Upper lobe of left lung (tissue), 6 donors: ENCODE measurements around the gene ULBP2. TPM values are rescaled to one million over a fixed set of nuclear protein-coding genes. Genes with fewer than 3 reads are reported as not detected.

ENCODE experiments used
- ATAC-seq, 2 donors: fragments of 200-7000 bp; cut with Tn5 transposase; one replicate each; pipeline ENCODE4 v1.9.1; 2022; ENCODE audit warnings: mild to moderate bottlenecking in 2 of 2, moderate library complexity in 2 of 2; ENCODE audit not compliant: low FRiP score in 2 of 2
- DNase-seq, 2 donors: peaks; one replicate each; pipeline ENCODE4 v3.0.0-alpha.2; 2019 to 2020
- H3K27ac ChIP-seq, 4 donors: fragments of 200-600 bp; sonication (generic); one replicate each; pipeline ENCODE4 v1.5.1; 2016 to 2019
- H3K27me3 ChIP-seq, 4 donors: fragments of 200-600 bp; sonication (generic); one replicate each; pipeline ENCODE4 v1.5.1; 2017 to 2019
- H3K36me3 ChIP-seq, 4 donors: fragments of 200-600 bp; sonication (generic); one replicate each; pipeline ENCODE4 v1.5.1; 2016 to 2019
- H3K4me1 ChIP-seq, 4 donors: fragments of 200-600 bp; sonication (generic); one replicate each; pipeline ENCODE4 v1.5.1; 2018 to 2019
- H3K4me3 ChIP-seq, 4 donors: fragments of 200-600 bp; sonication (generic); one replicate each; pipeline ENCODE4 v1.5.1; 2017 to 2019; ENCODE audit warnings: mild to moderate bottlenecking in 2 of 4, moderate library complexity in 1 of 4
- H3K9me3 ChIP-seq, 4 donors: fragments of 200-600 bp; sonication (generic); one replicate each; pipeline ENCODE4 v1.5.1; 2018 to 2019
- EP300 ChIP-seq, 4 donors: sonication (generic); formaldehyde crosslinking; IDR thresholded peaks; one replicate each; pipeline ENCODE4 v1.5.1; 2017; ENCODE audit warnings: antibody characterized with exemption in 4 of 4, control low read depth in 2 of 4
- POLR2A ChIP-seq, 4 donors: fragments of 450-650 bp; IDR thresholded peaks; one replicate each; pipeline ENCODE4 v1.5.1; 2016 to 2017; ENCODE audit warnings: antibody characterized with exemption in 4 of 4, mild to moderate bottlenecking in 2 of 4
- POLR2AphosphoS5 ChIP-seq, 2 donors: sonication (generic); formaldehyde crosslinking; IDR thresholded peaks; one replicate each; pipeline ENCODE4 v1.5.1; 2017; ENCODE audit warnings: antibody characterized with exemption in 2 of 2
- WGBS, 2 donors: methylation state at CpG; one replicate each; pipeline ENCODE4 v1.1.5; 2017 to 2018; 5-methylcytosine and 5-hydroxymethylcytosine counted together
- total RNA-seq, 6 donors: library from RNA; depleted of rRNA in 4 of 6; stranded (reverse); fragments of >200 nt in 4 of 6; gene quantifications; one replicate each; pipeline versions ENCODE4 v1.1.0 to v1.2.1, GENCODE V29; 2016 to 2021
- TF ChIP-seq, protein P1 (sequence below), 6 experiments: fragments of 450-650 bp in 4 of 6; fragments of 200-600 bp in 2 of 6; sonication (generic) in 2 of 6; IDR thresholded peaks; one replicate each; pipeline ENCODE4 v1.5.1; 2016 to 2019; ENCODE audit warnings: antibody characterized with exemption in 6 of 6
- donor health status: DM: no; HTN: no; CAD: no; lungs with moderate emphysema.
- donor health status: DM: no; HTN: yes; CAD: no; lungs with severe emphysema.

Gene ULBP2
- total RNA-seq, 6 donors from 2014 or later: 1.00 to 3.7 (median 1.5) TPM; not detected in 2

DNA sequence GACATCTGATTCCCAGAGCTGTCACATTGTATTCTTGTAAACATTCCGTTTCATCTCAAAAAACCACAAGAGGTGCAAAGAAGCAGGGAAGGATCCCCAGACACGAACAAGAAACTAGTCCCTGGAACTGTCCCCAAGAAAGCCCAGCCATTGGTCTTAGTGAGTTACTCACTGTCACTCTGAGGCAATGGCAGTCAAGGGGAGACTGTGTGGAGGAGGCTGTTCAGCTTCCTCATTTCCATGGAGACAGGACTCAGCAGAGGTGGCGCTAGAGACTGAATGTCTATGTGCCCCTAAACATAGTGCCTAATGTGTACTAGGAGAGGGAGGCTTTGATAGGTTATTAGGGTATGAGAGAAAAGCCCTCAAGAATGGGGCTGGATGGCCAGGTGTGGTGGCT lies 33.0 kb downstream of the ULBP2 start:
- Histone ChIP-seq H3K9me3 (no peaks in the 10 kb centered on the region), H3K27ac (no peak overlapping the region), H3K36me3 (no peaks in the 10 kb centered on the region), H3K27me3 (no peaks in the 10 kb centered on the region), H3K4me3 (no peak overlapping the region), H3K4me1 (no peaks in the 10 kb centered on the region)
- TF ChIP-seq EP300 (IDR thresholded peaks at IDR 0.05) (no peak), POLR2AphosphoS5 (IDR thresholded peaks at IDR 0.05) (no peak), POLR2A (IDR thresholded peaks at IDR 0.05) (no peak)
- TF ChIP-seq, protein P1, sequence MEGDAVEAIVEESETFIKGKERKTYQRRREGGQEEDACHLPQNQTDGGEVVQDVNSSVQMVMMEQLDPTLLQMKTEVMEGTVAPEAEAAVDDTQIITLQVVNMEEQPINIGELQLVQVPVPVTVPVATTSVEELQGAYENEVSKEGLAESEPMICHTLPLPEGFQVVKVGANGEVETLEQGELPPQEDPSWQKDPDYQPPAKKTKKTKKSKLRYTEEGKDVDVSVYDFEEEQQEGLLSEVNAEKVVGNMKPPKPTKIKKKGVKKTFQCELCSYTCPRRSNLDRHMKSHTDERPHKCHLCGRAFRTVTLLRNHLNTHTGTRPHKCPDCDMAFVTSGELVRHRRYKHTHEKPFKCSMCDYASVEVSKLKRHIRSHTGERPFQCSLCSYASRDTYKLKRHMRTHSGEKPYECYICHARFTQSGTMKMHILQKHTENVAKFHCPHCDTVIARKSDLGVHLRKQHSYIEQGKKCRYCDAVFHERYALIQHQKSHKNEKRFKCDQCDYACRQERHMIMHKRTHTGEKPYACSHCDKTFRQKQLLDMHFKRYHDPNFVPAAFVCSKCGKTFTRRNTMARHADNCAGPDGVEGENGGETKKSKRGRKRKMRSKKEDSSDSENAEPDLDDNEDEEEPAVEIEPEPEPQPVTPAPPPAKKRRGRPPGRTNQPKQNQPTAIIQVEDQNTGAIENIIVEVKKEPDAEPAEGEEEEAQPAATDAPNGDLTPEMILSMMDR (IDR thresholded peaks at IDR 0.05): no peak
- ATAC-seq (no peak), DNase-seq (no peak)
- WGBS, 2 donors: 58 to 59% methylated on average over 3 of the region's 3 CpGs

DNA sequence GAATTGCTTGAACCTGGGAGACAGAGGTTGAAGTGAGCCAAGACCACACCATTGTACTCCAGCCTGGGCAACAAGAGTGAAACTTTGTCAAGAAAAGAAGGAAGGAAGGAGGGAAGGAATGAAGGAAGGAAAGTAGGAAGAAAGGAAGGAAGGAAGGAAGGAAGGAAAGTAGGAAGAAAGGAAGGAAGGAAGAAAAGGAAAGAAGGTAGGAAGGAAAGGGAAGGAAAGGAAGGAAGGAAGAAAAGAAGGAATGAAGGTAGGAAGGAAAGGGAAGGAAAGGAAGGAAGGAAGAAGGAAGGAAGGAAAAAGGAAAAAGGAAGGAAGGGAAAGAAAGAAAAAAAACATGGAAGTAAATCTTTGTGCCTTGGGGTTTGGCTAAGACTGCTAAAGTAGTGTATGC lies 33.6 kb downstream of the ULBP2 start:
- TF ChIP-seq POLR2AphosphoS5 (IDR thresholded peaks at IDR 0.05): no peak
- no peaks in the 10 kb centered on the region for H3K27me3 ChIP-seq
- H3K27ac ChIP-seq: no peak overlapping the region
- DNase-seq: no peak
- no peaks in the 10 kb centered on the region for H3K4me1 ChIP-seq
- no peak overlapping the region for H3K4me3 ChIP-seq
- H3K9me3 ChIP-seq: no peaks in the 10 kb centered on the region
- no peaks in the 10 kb centered on the region for H3K36me3 ChIP-seq
- no peak for ATAC-seq

DNA sequence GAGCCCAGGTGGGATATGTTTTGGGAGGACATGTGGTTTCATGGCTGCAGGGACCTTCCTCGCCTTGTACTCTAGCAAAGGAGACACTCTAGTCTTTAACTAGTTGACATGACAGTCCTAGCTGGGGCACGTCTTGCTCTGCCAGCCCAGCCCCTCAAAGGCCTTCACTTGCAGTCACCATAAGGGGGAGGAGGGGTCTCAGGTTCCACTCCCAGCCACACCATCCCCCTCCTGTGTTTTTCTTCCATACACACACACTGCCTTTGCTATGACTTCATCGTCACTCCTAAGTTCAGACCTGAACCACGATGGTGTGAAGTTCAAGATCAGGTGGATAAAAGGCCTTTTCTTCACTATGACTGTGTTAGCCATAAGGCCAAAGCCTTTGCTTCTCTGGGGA lies 35.4 kb downstream of the ULBP2 start:
- Histone ChIP-seq H3K36me3 (no peaks in the 10 kb centered on the region), H3K4me1 (no peaks in the 10 kb centered on the region), H3K27ac (no peak overlapping the region), H3K9me3 (no peaks in the 10 kb centered on the region), H3K27me3 (peaks cover 0 to 4% (median under 1%) of the 10 kb centered on the region in 4 donors), H3K4me3 (no peak overlapping the region)
- no peak for DNase-seq
- no peak for TF ChIP-seq POLR2A (IDR thresholded peaks at IDR 0.05)
- WGBS, 2 donors: 63 to 91% methylated on average over 4 of the region's 4 CpGs
- no peak for ATAC-seq

DNA sequence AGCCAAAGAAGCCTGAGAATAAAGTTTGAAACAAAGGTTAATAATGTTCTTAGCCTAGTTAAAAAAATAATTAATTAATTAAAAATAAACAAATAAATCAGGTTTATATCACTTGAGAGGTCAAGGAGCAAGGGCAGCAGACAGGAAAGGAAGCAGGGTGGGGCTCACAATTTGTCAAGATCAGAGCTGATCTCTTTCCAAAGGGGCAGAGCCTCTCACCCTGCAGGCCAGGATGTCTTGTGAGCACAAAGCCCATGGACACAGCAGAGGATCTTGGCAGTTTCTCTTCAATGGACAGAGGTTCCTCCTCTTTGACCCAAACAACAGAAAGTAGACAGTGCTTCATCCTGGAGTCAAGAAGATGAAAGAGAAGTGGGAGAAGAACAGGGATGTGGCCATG lies 36.8 kb downstream of the ULBP2 start:
- Histone ChIP-seq H3K4me1 (no peaks in the 10 kb centered on the region), H3K27ac (no peak overlapping the region), H3K4me3 (no peak overlapping the region), H3K36me3 (no peaks in the 10 kb centered on the region), H3K9me3 (no peaks in the 10 kb centered on the region), H3K27me3 (peaks cover 0 to 12% (median under 1%) of the 10 kb centered on the region in 4 donors)
- TF ChIP-seq, protein P1 (IDR thresholded peaks at IDR 0.05): no peak
- TF ChIP-seq POLR2AphosphoS5 (IDR thresholded peaks at IDR 0.05) (no peak), EP300 (IDR thresholded peaks at IDR 0.05) (no peak), POLR2A (IDR thresholded peaks at IDR 0.05) (no peak)
- ATAC-seq: no peak
- DNase-seq: no peak

DNA sequence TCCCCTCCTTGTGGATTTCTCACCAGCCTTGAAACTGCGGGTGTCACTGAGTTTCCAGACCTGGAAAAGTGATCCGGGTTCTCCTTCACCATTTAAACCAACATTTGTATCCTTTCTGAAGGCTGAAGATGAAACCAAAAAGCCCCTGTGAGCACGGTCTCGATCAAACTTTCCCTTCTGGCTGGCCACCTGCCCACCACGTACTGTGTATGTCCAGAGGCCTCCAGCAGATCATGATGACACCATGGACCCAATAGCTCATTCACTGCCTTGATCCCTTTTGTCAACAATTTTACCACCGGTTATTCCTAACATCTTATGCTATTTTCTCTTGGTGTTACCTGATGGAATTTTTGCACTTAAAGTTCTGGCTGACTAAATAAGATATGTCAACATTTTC lies 37.5 kb downstream of the ULBP2 start:
- no peaks in the 10 kb centered on the region for H3K36me3 ChIP-seq
- no peak for ATAC-seq
- 78 to 83% methylated on average over 6 of the region's 6 CpGs for WGBS, 2 donors
- DNase-seq: no peak
- H3K27ac ChIP-seq: no peak overlapping the region
- H3K9me3 ChIP-seq: no peaks in the 10 kb centered on the region
- H3K4me1 ChIP-seq: no peaks in the 10 kb centered on the region
- TF ChIP-seq, protein P1 (IDR thresholded peaks at IDR 0.05): no peak
- TF ChIP-seq POLR2A (IDR thresholded peaks at IDR 0.05) (no peak), POLR2AphosphoS5 (IDR thresholded peaks at IDR 0.05) (no peak), EP300 (IDR thresholded peaks at IDR 0.05) (no peak)
- peaks cover 0 to 12% (median under 1%) of the 10 kb centered on the region in 4 donors for H3K27me3 ChIP-seq
- H3K4me3 ChIP-seq: no peak overlapping the region

DNA sequence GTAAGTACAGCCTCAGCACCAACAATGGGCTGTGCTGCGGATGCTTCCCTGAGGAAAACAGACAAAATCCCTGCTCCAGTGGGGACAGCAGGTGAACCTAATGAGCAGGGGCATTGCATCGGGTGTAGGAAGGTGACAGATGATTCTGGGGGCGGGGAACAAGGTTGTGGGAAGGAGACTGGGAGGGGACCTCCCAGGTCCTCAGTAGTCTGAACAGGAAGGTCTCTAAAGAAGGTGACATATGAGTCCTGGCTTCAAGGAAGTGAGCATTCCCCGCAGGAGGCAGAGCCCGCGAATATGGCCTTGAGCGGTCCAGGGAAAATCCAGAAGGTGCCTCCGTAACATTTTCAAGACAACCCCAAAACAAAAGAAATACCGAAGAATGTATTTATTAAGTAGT lies 41.3 kb downstream of the ULBP2 start:
- 34 to 43% methylated on average over 9 of the region's 9 CpGs for WGBS, 2 donors
- no peak for ATAC-seq
- Histone ChIP-seq H3K9me3 (peaks cover 0 to 7% (median 6%) of the 10 kb centered on the region in 4 donors), H3K4me1 (no peaks in the 10 kb centered on the region), H3K36me3 (no peaks in the 10 kb centered on the region), H3K4me3 (no peak overlapping the region), H3K27ac (no peak overlapping the region), H3K27me3 (peaks cover 2 to 48% (median 8%) of the 10 kb centered on the region in 4 donors)
- TF ChIP-seq POLR2A (IDR thresholded peaks at IDR 0.05): no peak
- TF ChIP-seq, protein P1 (IDR thresholded peaks at IDR 0.05): no peak
- DNase-seq: no peak
